ENCODE results near the gene CACNA1S. TPM values are rescaled to one million over a fixed set of nuclear protein-coding genes. Genes with fewer than 3 reads are reported as not detected.
A peak's percentile ranks its signal among the peaks of the same experiment; 100 is the strongest.

CACNA1S gene
- total RNA-seq, 1 donor from 2014 or later, result 43.3 TPM

GRCh38 chr1:201128962-201129361 is 16.7 kb upstream of the CACNA1S start:
- peaks cover 0 to 3% (median 0%) of the 10 kb centered on the region in 3 donors for H3K27me3 ChIP-seq (ENCODE audit: control insufficient read depth in 3 of 3, insufficient read depth in 3 of 3, low read length in 3 of 3)
- H3K9me3 ChIP-seq (ENCODE audit: control insufficient read depth in 3 of 3, low read length in 3 of 3), result no peaks in the 10 kb centered on the region
- no peaks in the 10 kb centered on the region for H3K36me3 ChIP-seq (ENCODE audit: control insufficient read depth in 3 of 3, insufficient read depth in 3 of 3, low read length in 3 of 3)
- H3K4me1 ChIP-seq (ENCODE audit: control insufficient read depth in 3 of 3, insufficient read depth in 3 of 3, low read length in 3 of 3), result peaks cover 12 to 37% (median 31%) of the 10 kb centered on the region in 3 donors
- peak overlapping the region in 1 of 3 donors; percentile 54 for H3K9ac ChIP-seq (ENCODE audit: low read depth in 1 of 3, low read length in 3 of 3)
- H3K27ac ChIP-seq (ENCODE audit: low read depth, low read length), result no peak overlapping the region
- peak overlapping the region in 1 of 3 donors; percentile 6 for H3K4me3 ChIP-seq (ENCODE audit: low read length in 3 of 3)

GRCh38 chr1:201128476-201128875 is 16.2 kb upstream of the CACNA1S start:
- Histone ChIP-seq H3K4me3 (ENCODE audit: low read length in 3 of 3) (peak overlapping the region in 1 of 3 donors; percentile 6), H3K27me3 (ENCODE audit: control insufficient read depth in 3 of 3, insufficient read depth in 3 of 3, low read length in 3 of 3) (peaks cover 0 to 3% (median 0%) of the 10 kb centered on the region in 3 donors), H3K9ac (ENCODE audit: low read depth in 1 of 3, low read length in 3 of 3) (peak overlapping the region in 1 of 3 donors; percentile 54), H3K9me3 (ENCODE audit: control insufficient read depth in 3 of 3, low read length in 3 of 3) (no peaks in the 10 kb centered on the region), H3K27ac (ENCODE audit: low read depth, low read length) (no peak overlapping the region), H3K4me1 (ENCODE audit: control insufficient read depth in 3 of 3, insufficient read depth in 3 of 3, low read length in 3 of 3) (peaks cover 12 to 37% (median 31%) of the 10 kb centered on the region in 3 donors), H3K36me3 (ENCODE audit: control insufficient read depth in 3 of 3, insufficient read depth in 3 of 3, low read length in 3 of 3) (no peaks in the 10 kb centered on the region)

DNA sequence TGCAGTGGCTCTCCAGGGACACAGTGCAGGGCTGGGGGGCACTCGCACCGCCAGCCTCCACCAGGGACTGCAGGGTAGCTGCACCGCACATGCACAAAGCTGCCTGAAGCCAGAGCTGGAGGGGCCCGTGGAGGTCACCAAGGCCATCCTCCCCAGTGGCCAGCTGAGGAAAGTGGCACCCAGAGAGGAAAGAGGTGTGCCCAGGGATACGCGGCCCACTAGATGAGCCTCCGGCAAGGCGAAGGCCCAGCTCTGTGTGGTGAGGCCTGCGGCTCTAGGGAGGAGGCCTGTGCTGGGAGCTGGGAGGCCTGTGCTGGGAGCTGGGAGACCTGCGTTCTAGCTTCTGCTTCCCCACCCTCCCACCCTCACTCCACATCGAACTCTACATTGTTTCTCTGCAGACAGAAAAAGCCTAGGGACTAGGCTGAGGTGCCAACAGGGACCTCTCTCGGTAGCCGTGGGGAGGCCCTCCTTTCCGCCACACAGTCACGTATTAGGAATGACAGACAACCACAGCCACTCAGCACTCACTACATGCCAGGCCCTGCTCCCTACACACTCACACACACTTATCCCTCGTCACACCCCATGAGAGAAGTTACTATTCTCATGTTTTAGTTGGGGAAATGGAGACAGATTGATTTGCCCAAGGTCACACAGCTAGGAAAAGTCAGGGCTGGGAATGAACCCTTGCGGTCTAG is 15.7 kb upstream of the CACNA1S start:
- Histone ChIP-seq H3K4me1 (ENCODE audit: control insufficient read depth in 3 of 3, insufficient read depth in 3 of 3, low read length in 3 of 3) (peaks cover 12 to 37% (median 31%) of the 10 kb centered on the region in 3 donors), H3K9ac (ENCODE audit: low read depth in 1 of 3, low read length in 3 of 3) (peak overlapping the region in 1 of 3 donors; percentile 54), H3K27ac (ENCODE audit: low read depth, low read length) (no peak overlapping the region), H3K9me3 (ENCODE audit: control insufficient read depth in 3 of 3, low read length in 3 of 3) (no peaks in the 10 kb centered on the region), H3K27me3 (ENCODE audit: control insufficient read depth in 3 of 3, insufficient read depth in 3 of 3, low read length in 3 of 3) (peaks cover 0 to 3% (median 0%) of the 10 kb centered on the region in 3 donors), H3K4me3 (ENCODE audit: low read length in 3 of 3) (no peak overlapping the region), H3K36me3 (ENCODE audit: control insufficient read depth in 3 of 3, insufficient read depth in 3 of 3, low read length in 3 of 3) (no peaks in the 10 kb centered on the region)

DNA sequence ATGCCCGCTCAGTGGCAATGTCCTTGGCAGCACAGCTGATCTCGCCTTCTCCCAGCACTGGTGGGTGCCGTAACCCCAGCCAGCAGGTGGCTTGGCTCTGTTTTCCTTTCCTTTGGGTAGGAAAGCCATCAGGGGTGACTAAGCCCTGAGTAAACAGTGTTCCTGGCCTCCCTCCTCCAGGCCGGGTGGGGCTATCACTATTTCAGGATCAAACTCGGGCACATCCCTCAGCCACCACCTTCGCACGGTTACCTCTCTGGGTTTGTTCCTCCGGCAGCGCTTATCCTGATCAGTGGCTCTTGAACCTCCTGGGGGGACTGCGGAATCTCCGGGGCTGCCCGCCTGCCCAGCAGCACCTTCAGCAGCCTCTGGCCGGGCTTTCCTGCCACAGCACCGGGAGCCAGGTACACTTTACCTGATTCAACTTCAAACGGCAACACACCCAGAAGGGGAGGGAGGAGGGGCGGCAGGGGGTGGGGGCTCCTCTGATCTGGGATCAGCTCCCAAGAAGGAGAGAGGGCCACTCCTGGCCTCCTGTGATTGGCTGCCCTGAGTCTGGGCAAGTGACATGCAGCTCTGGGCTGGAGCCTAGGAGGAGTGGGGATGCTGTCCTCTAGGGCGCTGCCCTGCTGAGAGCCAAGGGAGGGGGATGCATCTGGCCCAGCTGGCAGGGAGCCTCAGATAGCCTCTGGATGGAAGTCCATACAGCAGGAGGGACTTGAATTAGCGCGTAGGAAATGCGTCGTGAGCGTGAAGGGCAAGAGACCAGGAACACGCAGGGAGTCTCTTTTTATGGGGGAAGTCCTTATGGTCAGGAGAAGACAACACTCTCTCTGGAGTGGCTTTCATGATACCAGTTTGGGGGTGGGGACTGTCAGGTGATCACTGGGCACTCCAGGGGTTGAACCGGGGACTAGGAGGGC is 14.9 kb upstream of the CACNA1S start, which contains the start of gene ASCL5:
Gene ASCL5 (minus strand): TSS at position 353 of the 923 bp plus-strand sequence. CDS start 11,812 bp downstream, outside the sequence.
- Histone ChIP-seq H3K9me3 (ENCODE audit: control insufficient read depth in 3 of 3, low read length in 3 of 3) (no peaks in the 10 kb centered on the region), H3K9ac (ENCODE audit: low read depth in 1 of 3, low read length in 3 of 3) (peak within 1 kb of the TSS in 2 of 3 donors; percentile 64), H3K27me3 (ENCODE audit: control insufficient read depth in 3 of 3, insufficient read depth in 3 of 3, low read length in 3 of 3) (peaks cover 0 to 6% (median 0%) of the 10 kb centered on the region in 3 donors), H3K27ac (ENCODE audit: low read depth, low read length) (no peak within 1 kb of the TSS), H3K36me3 (ENCODE audit: control insufficient read depth in 3 of 3, insufficient read depth in 3 of 3, low read length in 3 of 3) (no peaks in the 10 kb centered on the region), H3K4me1 (ENCODE audit: control insufficient read depth in 3 of 3, insufficient read depth in 3 of 3, low read length in 3 of 3) (peaks cover 12 to 37% (median 31%) of the 10 kb centered on the region in 3 donors), H3K4me3 (ENCODE audit: low read length in 3 of 3) (no peak within 1 kb of the TSS)

GRCh38 chr1:201126463-201126831 is 14.2 kb upstream of the CACNA1S start:
- Histone ChIP-seq H3K4me3 (ENCODE audit: low read length in 3 of 3) (no peak overlapping the region), H3K36me3 (ENCODE audit: control insufficient read depth in 3 of 3, insufficient read depth in 3 of 3, low read length in 3 of 3) (no peaks in the 10 kb centered on the region), H3K9ac (ENCODE audit: low read depth in 1 of 3, low read length in 3 of 3) (peak overlapping the region in 2 of 3 donors; percentile 64), H3K9me3 (ENCODE audit: control insufficient read depth in 3 of 3, low read length in 3 of 3) (no peaks in the 10 kb centered on the region), H3K27me3 (ENCODE audit: control insufficient read depth in 3 of 3, insufficient read depth in 3 of 3, low read length in 3 of 3) (peaks cover 0 to 9% (median 0%) of the 10 kb centered on the region in 3 donors), H3K27ac (ENCODE audit: low read depth, low read length) (no peak overlapping the region), H3K4me1 (ENCODE audit: control insufficient read depth in 3 of 3, insufficient read depth in 3 of 3, low read length in 3 of 3) (peaks cover 12 to 30% (median 28%) of the 10 kb centered on the region in 3 donors)

GRCh38 chr1:201125800-201126199 is 13.6 kb upstream of the CACNA1S start:
- no peak overlapping the region for H3K27ac ChIP-seq (ENCODE audit: low read depth, low read length)
- no peak overlapping the region for H3K4me3 ChIP-seq (ENCODE audit: low read length in 3 of 3)
- no peak overlapping the region for H3K9ac ChIP-seq (ENCODE audit: low read depth in 1 of 3, low read length in 3 of 3)
- no peaks in the 10 kb centered on the region for H3K36me3 ChIP-seq (ENCODE audit: control insufficient read depth in 3 of 3, insufficient read depth in 3 of 3, low read length in 3 of 3)
- peaks cover 12 to 27% (median 25%) of the 10 kb centered on the region in 3 donors for H3K4me1 ChIP-seq (ENCODE audit: control insufficient read depth in 3 of 3, insufficient read depth in 3 of 3, low read length in 3 of 3)
- H3K9me3 ChIP-seq (ENCODE audit: control insufficient read depth in 3 of 3, low read length in 3 of 3), result no peaks in the 10 kb centered on the region
- H3K27me3 ChIP-seq (ENCODE audit: control insufficient read depth in 3 of 3, insufficient read depth in 3 of 3, low read length in 3 of 3), result peaks cover 0 to 9% (median 0%) of the 10 kb centered on the region in 3 donors

DNA sequence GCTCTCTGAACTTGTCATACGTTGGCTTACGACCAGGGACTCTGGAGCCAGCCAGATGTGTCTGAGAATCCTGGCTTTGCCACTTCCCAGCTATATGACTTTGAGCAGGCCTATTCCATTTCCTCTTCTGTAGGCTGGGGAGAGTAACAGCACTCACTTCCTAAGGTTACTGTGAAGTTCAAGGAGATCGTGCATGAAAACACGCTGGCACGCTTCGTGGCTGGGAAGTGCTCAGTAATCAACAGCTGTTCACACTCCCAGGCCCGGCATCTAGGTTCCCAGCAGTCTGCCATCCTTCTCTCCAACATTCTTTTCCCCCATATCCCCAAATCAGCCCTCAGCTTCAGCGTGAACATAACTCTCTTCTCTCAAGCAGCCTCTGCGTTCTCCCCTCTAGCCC is 12.8 kb upstream of the CACNA1S start:
- Histone ChIP-seq H3K9ac (ENCODE audit: low read depth in 1 of 3, low read length in 3 of 3) (peak overlapping the region in 1 of 3 donors; percentile 40), H3K9me3 (ENCODE audit: control insufficient read depth in 3 of 3, low read length in 3 of 3) (no peaks in the 10 kb centered on the region), H3K4me3 (ENCODE audit: low read length in 3 of 3) (no peak overlapping the region), H3K27ac (ENCODE audit: low read depth, low read length) (no peak overlapping the region), H3K36me3 (ENCODE audit: control insufficient read depth in 3 of 3, insufficient read depth in 3 of 3, low read length in 3 of 3) (no peaks in the 10 kb centered on the region), H3K4me1 (ENCODE audit: control insufficient read depth in 3 of 3, insufficient read depth in 3 of 3, low read length in 3 of 3) (peaks cover 12 to 29% (median 27%) of the 10 kb centered on the region in 3 donors), H3K27me3 (ENCODE audit: control insufficient read depth in 3 of 3, insufficient read depth in 3 of 3, low read length in 3 of 3) (peaks cover 0 to 9% (median 0%) of the 10 kb centered on the region in 3 donors)

GRCh38 chr1:201123866-201124265 is 11.6 kb upstream of the CACNA1S start:
- Histone ChIP-seq H3K27ac (ENCODE audit: low read depth, low read length) (no peak overlapping the region), H3K4me1 (ENCODE audit: control insufficient read depth in 3 of 3, insufficient read depth in 3 of 3, low read length in 3 of 3) (peaks cover 12 to 40% (median 32%) of the 10 kb centered on the region in 3 donors), H3K4me3 (ENCODE audit: low read length in 3 of 3) (no peak overlapping the region), H3K27me3 (ENCODE audit: control insufficient read depth in 3 of 3, insufficient read depth in 3 of 3, low read length in 3 of 3) (peaks cover 0 to 9% (median 0%) of the 10 kb centered on the region in 3 donors), H3K9me3 (ENCODE audit: control insufficient read depth in 3 of 3, low read length in 3 of 3) (no peaks in the 10 kb centered on the region), H3K36me3 (ENCODE audit: control insufficient read depth in 3 of 3, insufficient read depth in 3 of 3, low read length in 3 of 3) (no peaks in the 10 kb centered on the region), H3K9ac (ENCODE audit: low read depth in 1 of 3, low read length in 3 of 3) (no peak overlapping the region)

- Histone ChIP-seq H3K27me3 (ENCODE audit: control insufficient read depth in 3 of 3, insufficient read depth in 3 of 3, low read length in 3 of 3) (peaks cover 0 to 9% (median 0%) of the 10 kb centered on the region in 3 donors), H3K9me3 (ENCODE audit: control insufficient read depth in 3 of 3, low read length in 3 of 3) (no peaks in the 10 kb centered on the region), H3K4me1 (ENCODE audit: control insufficient read depth in 3 of 3, insufficient read depth in 3 of 3, low read length in 3 of 3) (peaks cover 12 to 36% (median 26%) of the 10 kb centered on the region in 3 donors), H3K9ac (ENCODE audit: low read depth in 1 of 3, low read length in 3 of 3) (no peak overlapping the region), H3K27ac (ENCODE audit: low read depth, low read length) (no peak overlapping the region), H3K36me3 (ENCODE audit: control insufficient read depth in 3 of 3, insufficient read depth in 3 of 3, low read length in 3 of 3) (no peaks in the 10 kb centered on the region), H3K4me3 (ENCODE audit: low read length in 3 of 3) (no peak overlapping the region)
Observed at GRCh38 chr1:201122321-201122957, 10.2 kb upstream of the CACNA1S start.

All from skeletal muscle tissue (tissue), 4 donors.